ENCODE measurements around the gene VSNL1. TPM values are rescaled to one million over a fixed set of nuclear protein-coding genes. Genes with fewer than 3 reads are reported as not detected.
A peak's percentile ranks its signal among the peaks of the same experiment; 100 is the strongest.

VSNL1 gene
- total RNA-seq, 1 donor from 2014 or later = not detected

- no peaks in the 10 kb centered on the region for H3K27me3 Mint-ChIP-seq (ENCODE audit: low read depth)
- H3K4me1 Mint-ChIP-seq (ENCODE audit: low read depth) = peaks cover 20% of the 10 kb centered on the region
- H3K9me3 Mint-ChIP-seq (ENCODE audit: low read depth) = no peaks in the 10 kb centered on the region
- H3K36me3 Mint-ChIP-seq (ENCODE audit: low read depth) = no peaks in the 10 kb centered on the region
- H3K27ac Mint-ChIP-seq (ENCODE audit: unreplicated experiment) = no peak overlapping the region
- no peak overlapping the region for H3K4me3 Mint-ChIP-seq (ENCODE audit: unreplicated experiment)
- no peak for TF ChIP-seq CTCF (IDR thresholded peaks at IDR 0.05)
- DNase-seq (ENCODE audit: low spot score) = no peak
Measured at GRCh38 chr2:17640406-17640805, 99.9 kb downstream of the VSNL1 start.

- Mint-ChIP-seq H3K4me1 (ENCODE audit: low read depth) (peaks cover 39% of the 10 kb centered on the region), H3K27me3 (ENCODE audit: low read depth) (no peaks in the 10 kb centered on the region), H3K4me3 (ENCODE audit: unreplicated experiment) (no peak overlapping the region), H3K36me3 (ENCODE audit: low read depth) (no peaks in the 10 kb centered on the region), H3K27ac (ENCODE audit: unreplicated experiment) (peak overlapping the region; percentile 92), H3K9me3 (ENCODE audit: low read depth) (no peaks in the 10 kb centered on the region)
- TF ChIP-seq CTCF (IDR thresholded peaks at IDR 0.05) = no peak
- DNase-seq (ENCODE audit: low spot score) = no peak
Measured at GRCh38 chr2:17643031-17643615, 102.6 kb downstream of the VSNL1 start.

- Mint-ChIP-seq H3K4me3 (ENCODE audit: unreplicated experiment) (no peak overlapping the region), H3K4me1 (ENCODE audit: low read depth) (peaks cover 39% of the 10 kb centered on the region), H3K9me3 (ENCODE audit: low read depth) (no peaks in the 10 kb centered on the region), H3K27me3 (ENCODE audit: low read depth) (no peaks in the 10 kb centered on the region), H3K27ac (ENCODE audit: unreplicated experiment) (peak overlapping the region; percentile 78), H3K36me3 (ENCODE audit: low read depth) (no peaks in the 10 kb centered on the region)
- no peak for TF ChIP-seq CTCF (IDR thresholded peaks at IDR 0.05)
- no peak for DNase-seq (ENCODE audit: low spot score)
Measured at GRCh38 chr2:17644997-17645720, 104.7 kb downstream of the VSNL1 start.

- Mint-ChIP-seq H3K36me3 (ENCODE audit: low read depth) (no peaks in the 10 kb centered on the region), H3K27me3 (ENCODE audit: low read depth) (no peaks in the 10 kb centered on the region), H3K4me1 (ENCODE audit: low read depth) (peaks cover 39% of the 10 kb centered on the region), H3K4me3 (ENCODE audit: unreplicated experiment) (no peak overlapping the region), H3K27ac (ENCODE audit: unreplicated experiment) (no peak overlapping the region), H3K9me3 (ENCODE audit: low read depth) (no peaks in the 10 kb centered on the region)
- peak; percentile 88 for TF ChIP-seq CTCF (IDR thresholded peaks at IDR 0.05)
- DNase-seq (ENCODE audit: low spot score) = no peak
Measured at GRCh38 chr2:17646081-17646554, 105.6 kb downstream of the VSNL1 start.

- TF ChIP-seq CTCF (IDR thresholded peaks at IDR 0.05) = no peak
- Mint-ChIP-seq H3K4me3 (ENCODE audit: unreplicated experiment) (no peak overlapping the region), H3K36me3 (ENCODE audit: low read depth) (no peaks in the 10 kb centered on the region), H3K4me1 (ENCODE audit: low read depth) (peaks cover 39% of the 10 kb centered on the region), H3K9me3 (ENCODE audit: low read depth) (no peaks in the 10 kb centered on the region), H3K27ac (ENCODE audit: unreplicated experiment) (peak overlapping the region; percentile 30), H3K27me3 (ENCODE audit: low read depth) (no peaks in the 10 kb centered on the region)
- no peak for DNase-seq (ENCODE audit: low spot score)
Measured at GRCh38 chr2:17646838-17647701, 106.6 kb downstream of the VSNL1 start.
